Hippocampal formation (tissue), 2 donors: ENCODE data around the gene CCDC157.

Experiments
- DNase-seq, 2 donors: peaks; one replicate each; lab custom pipeline; 2025; lab: John Stamatoyannopoulos, UW

CCDC157 gene

DNA sequence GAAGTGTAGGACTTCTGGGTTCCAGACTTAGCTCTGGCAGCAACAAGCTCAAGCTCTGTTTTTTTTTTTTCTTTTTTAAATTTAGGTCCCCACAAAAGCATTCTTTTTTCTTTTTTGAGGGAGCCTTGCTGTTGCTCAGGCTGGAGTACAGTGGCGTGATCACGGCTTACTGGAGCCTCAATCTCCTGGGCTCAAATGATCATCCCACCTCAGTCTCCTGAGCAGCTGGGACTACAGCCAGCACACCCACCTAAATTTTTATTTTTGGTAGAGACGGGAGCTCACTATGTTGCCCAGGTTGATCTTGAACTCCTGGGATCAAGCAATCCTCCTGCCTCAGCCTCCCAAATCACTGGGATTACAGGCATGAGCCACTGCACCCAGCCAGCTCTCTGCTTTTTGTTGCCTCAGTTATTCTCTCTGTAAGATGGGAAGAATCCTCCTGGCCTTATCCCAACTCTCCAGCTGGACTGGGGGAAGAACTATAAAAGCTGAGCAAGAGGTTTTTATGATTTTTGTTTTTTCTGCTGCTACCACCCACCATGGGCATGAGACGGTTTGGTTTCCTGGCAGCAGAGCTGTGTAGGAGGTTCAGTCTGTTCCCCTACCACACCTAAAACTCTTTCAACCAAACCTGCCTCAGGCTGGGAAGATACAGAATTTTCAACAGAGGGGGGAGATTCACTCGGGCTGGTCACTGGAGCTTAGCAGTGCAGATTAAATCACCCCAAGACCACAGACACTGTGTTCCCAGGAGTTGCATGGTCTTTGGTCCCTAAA lies 57.1 kb downstream of the CCDC157 start:
- DNase-seq: peak in 1 of 2 donors; percentile 33

DNA sequence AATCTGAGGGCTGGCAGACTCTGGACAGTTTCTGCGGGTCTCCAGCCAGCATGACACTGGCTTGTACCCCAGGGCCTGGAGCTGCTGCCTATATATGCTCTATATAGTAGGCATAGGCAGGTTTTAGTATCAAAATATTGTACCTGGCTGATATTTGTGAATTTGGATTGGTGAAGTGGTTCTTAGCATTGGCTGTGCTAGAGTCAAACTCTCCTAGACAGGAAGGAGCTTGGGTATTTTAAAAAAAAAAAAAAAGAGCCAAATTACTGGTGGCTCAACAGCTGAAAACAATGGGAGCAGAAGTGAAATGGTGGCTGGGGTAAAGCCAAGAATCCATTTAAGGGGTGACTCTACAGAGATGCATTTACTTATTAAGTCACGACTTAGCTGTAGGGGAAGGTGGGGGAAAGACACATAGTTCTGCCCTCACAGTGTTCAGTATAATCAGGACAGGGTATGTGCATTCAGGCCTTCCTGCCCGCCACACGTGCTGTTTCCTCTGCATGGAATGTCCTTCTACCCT lies 57.8 kb downstream of the CCDC157 start:
- no peak for DNase-seq

DNA sequence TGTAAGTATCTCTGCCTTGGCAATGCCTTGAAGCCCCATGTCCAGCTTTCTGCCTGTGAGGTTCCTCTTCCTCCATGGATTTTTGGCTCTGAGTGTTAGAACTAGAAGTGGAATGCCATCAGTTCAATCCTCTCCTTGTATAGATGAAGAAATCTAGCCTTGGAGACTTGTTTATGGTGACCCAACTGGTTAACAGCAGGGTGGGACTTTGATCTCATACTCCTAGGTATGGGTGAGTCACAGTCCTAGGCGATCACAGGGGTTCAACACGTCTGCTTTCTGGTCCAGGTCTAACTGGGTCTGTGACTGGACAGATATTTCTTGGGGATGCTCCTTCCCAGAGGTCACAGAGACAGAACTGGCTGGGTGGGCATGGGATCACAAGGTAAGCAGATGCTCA lies 59.6 kb downstream of the CCDC157 start:
- no peak for DNase-seq

DNA sequence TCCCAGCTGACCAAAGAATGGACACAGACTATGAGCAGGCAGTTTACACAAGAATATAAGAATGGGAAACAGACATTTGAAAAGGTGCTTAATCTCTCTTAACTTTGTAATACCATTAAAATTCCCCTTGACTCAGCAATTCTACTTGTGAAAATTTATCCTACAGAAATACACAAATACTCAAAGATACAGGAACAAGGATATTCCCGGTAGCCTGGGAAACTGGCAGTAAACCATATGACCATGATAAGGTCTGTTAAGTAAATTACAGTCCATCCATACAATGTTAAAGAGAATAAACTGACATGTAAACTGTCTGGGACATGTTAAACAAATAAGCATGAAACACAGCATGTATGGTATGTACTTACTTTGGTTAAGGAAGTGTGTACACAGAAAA lies 60.0 kb downstream of the CCDC157 start:
- no peak for DNase-seq

DNA sequence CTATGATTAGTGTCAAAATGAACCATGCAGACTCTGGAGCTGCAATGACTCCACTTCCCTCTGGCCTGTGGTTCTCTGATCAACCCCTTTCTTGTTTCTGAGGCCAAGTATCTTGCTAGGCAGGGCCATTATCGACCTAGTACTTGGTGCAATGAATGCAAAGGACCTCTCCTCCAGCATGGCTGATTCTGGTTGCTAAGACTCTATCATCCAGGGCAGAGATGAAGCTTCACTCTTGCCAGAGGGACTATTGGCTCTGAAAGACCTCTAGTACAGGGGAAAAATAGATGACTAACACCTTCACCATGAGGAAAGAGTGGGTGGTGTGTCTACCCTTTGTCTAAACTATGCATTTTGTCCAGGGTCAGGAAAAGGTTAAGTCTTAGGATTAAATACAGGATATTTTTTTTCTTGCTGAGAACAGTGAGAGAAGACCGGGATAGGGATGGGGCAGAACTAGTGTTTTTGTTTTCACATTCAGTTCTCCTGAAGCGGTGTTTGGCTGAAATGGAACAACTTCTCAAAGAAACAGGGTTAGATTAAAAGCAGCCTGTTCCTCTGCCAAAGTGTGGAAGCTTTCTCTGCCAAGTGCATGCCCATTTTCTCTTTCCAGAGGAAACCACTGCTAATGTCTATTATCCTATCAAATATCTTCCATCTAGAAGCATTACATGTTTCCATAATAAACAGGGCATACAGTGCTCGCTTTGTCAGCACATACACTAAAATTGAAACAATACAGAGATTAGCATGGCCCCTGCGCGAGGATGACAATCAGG lies 63.7 kb downstream of the CCDC157 start:
- no peak for DNase-seq

DNA sequence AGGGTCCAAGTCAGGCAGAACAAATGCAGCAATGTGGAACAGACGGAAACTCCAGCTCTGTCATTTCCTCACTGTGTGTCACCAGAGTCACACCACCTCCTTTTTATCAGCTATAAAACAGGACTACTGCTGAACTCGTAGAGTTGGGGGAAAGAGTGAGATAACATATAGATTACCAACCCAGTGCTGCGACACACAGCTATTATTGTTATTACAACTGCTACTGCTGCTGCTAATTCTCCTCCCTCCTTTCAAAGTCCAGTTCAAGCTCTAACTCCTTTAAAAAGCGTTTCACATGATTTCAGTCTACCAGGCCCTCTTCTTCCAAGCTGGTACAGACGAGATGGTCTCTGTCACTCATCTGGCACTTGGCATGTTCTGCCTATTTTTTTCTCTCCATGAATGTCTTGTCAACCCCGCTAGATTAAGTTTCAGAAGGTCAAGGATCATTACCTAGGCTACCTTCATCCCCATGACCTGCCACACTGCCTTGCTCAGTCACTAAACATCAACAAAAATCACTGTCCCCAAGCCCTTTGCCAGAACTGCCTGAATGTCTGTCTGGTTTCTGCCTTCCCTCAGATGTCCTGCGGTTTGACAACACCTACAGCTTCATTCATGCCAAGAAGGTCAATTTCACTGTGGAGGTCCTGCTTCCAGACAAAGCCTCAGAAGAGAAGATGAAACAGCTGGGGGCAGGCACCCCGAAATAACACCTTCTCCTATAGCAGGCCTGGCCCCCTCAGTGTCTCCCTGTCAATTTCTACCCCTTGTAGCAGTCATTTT lies 65.1 kb downstream of the CCDC157 start:
- no peak for DNase-seq

DNA sequence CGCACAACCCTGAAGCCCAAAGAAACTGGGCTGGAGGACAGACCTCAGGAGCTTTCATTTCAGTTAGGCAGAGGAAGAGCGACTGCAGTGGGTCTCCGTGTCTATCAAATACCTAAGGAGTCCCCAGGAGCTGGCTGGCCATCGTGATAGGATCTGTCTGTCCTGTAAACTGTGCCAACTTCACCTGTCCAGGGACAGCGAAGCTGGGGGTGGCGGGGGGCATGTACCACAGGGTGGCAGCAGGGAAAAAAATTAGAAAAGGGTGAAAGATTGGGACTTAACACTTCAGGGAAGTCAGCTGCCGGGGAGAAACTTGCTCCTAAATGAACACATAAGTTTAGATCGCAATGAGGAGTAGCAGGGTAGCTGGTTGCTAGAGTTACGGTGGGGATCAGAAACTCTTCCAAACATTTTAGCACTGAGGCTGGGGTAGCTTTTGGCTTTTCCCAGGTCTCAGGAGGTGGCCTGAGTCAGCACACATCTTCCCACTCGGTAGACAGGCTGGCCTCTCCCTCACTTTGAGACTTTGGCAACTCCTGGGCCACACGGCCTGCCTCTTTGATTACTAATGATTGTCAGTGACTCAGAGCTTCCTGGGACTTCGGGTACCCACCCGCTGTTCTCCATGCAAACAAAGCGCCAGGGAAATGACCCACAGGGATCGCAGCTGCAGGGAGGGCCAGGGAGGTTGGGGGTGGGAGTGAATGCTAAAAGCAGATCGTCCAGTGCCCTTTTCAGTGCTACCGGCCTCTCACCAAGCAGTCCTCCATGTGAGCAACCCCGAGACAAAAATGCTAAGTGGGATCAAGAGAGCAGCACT lies 65.9 kb downstream of the CCDC157 start:
- DNase-seq: peak in 1 of 2 donors; percentile 64

DNA sequence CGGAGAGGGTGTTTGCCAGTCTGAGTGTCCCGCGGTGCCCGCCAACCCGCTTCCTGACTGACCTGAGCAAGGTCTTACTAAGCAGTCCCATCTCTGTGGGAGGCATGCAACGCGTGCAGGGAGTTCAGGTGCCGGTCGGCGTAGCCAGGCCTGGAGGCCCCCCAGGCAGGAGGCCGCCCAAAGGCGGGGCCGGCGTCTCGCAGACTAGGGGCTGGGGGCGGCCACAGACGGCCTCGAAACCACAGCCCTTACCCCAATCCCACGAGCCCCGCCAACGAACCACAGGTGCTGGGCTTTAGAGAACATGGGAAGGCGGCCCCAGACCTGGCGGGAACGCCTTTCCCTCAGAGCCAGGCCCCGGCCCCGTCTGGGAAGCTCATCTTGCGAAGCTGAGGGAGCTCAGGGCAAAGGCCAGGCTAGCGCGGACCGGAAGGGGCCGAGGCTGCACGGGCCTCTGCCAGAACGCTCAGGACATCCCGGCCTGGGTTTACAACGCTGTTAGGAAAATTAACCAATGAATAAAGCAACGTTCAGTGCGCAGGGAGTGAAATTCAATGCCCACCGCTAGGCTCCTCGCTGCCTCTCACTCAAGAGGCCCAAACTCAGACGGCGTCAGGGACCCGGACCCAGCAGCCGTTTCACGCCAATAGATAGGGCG lies 66.6 kb downstream of the CCDC157 start:
- peak in 1 of 2 donors; percentile 68 for DNase-seq

DNA sequence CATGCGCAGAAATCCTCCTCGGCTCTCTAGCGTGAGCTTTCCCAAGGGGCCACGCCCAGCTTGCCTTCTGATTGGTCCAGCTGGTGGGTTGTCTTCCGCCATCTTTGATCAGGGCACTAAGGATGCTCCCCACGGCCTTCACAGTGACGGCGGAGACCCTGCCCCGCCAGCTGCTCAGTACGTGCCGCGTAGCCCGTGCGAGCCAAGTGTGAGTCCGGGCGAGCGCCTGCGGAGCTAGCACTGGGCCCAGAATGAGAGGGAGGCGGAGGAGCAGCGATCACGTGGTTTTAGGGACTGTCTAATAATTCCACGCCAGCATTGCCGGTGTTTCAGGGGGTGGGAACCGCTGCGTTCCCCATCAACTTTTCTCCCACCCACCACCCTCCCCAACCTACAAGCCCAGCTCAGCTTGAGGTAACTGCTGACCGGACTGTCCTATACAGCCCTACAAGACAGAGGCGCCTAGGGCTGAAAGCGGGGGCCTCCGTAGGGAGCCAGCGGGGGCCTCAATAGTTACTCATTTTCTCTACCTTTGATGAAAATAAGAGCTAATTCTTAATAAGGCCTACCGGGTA lies 67.2 kb downstream of the CCDC157 start:
- peak; percentile 99 for DNase-seq

DNA sequence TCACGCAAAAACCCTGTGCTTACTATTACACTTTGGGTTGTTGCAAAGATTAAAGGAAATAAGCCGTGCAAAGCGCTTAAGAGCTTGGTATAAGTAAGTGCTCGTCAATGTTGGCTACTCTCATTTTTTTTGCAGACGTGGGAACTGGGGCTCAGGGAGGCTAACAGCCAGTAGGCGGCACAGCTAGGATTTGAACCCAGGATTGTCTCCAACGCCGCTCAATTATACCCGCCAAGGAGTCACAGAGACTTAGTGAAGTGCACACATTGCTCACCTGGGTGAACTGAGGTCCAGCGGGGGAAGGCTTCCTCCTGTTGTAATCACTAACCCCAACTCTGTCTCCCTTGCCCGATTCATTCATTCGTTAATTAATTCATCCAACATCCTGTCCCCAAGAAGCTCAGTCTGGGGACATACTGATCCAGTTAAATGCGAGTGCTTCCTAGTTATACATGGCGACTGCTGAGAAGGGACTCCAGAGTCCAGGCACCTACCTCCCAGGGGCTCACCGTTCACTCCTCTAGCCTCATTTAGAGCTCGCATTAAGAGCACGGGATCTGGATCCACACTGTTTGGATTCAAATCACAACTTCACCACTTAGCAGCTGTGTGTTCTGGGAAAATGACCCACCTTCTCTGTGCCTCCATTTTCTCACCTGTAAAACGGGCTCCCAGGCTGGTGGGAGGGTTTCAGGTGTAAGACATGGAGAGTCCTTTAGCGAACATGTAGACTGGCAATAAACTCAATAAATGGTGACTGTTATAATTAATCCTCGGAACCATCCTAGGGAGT lies 67.9 kb downstream of the CCDC157 start:
- no peak for DNase-seq

DNA sequence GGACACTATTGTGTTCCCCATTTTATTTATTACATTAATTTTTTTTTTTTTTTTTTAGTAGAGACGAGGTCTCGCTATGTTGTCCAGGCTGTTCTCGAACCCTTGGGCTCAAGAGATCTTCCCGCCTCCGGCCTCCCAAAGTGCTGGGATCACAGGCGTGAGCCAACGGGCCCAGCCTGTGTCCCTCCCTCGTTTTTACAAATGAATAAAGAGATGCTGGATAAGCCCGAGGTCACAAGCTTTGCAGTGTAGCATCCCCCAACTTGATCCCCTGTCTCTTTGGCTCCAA lies 68.5 kb downstream of the CCDC157 start:
- no peak for DNase-seq

DNA sequence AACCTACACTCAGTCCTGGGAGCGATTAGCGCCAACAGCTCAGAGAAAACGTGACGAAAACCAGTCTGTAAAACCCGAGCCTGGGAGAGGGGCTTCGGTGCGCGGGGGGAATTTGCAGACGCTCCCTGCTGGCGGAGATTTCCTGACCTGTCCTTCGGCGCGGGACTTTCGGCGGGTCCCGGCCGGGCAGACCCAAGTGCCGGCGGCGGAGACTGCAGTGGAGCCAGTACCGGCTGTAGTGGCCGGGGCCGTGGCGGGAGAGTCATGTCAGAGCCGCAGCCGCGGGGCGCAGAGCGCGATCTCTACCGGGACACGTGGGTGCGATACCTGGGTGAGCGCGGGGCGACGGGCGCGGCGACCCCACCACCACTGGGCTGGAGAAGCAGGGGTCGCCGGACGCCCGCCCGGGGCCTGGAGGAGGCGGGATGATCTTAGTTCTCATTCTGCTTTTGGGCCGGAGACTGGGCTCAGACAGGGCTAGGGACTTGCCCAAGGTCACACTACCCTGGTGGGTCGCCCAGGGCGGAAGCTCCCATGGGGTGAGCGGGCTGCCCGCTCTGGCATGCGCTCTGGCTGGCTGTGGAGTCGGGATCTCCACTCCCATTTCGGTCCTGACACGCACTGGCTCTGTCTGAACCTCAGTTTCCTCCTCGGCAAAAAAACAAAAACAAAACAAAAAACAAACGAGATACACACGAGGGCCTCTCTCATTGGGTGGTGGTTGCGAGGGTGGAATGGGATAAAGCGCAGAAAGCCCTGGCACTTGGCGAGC lies 69.0 kb downstream of the CCDC157 start, which contains the start of gene MTFP1:
TSS of gene MTFP1 (plus strand) at position 153 of the 772 bp plus-strand sequence. CDS start at position 265, 112 bp downstream.
- no peak for DNase-seq
